H9 (cell line): ENCODE measurements around the gene CCSER1. TPM values are rescaled to one million over a fixed set of nuclear protein-coding genes. Genes with fewer than 3 reads are reported as not detected.

Experiments
- DNase-seq: peaks from one replicate; pipeline ENCODE4 v3.0.0-alpha.2; 2017
- H2AFZ ChIP-seq: one replicate; pipeline ENCODE4 v1.6.1; 2013; ENCODE audit warnings: mild to moderate bottlenecking, low read length, control low read depth, moderate library complexity
- H2AK5ac ChIP-seq: 2 replicates; pipeline ENCODE4 v1.6.1; 2013; ENCODE audit warnings: low read length, control low read depth, mixed read lengths; ENCODE audit not compliant: insufficient read length
- H2BK120ac ChIP-seq: one replicate; pipeline ENCODE4 v1.6.1; 2013; ENCODE audit warnings: low read depth, mild to moderate bottlenecking, low read length, control low read depth, inconsistent platforms; ENCODE audit not compliant: poor library complexity, severe bottlenecking
- H2BK12ac ChIP-seq: 2 replicates; pipeline ENCODE4 v1.6.1; 2013; ENCODE audit warnings: low read length, control low read depth, mixed read lengths, low read depth; ENCODE audit not compliant: insufficient read length
- H2BK15ac ChIP-seq: 2 replicates; pipeline ENCODE4 v1.6.1; 2013; ENCODE audit warnings: low read depth, low read length, control low read depth
- H2BK20ac ChIP-seq: one replicate; pipeline ENCODE4 v1.6.1; 2013; ENCODE audit warnings: low read depth, mild to moderate bottlenecking, low read length, control low read depth, inconsistent platforms; ENCODE audit not compliant: poor library complexity, severe bottlenecking
- H2BK5ac ChIP-seq: 2 replicates; pipeline ENCODE4 v1.6.1; 2013; ENCODE audit warnings: low read length, control low read depth, mixed read lengths; ENCODE audit not compliant: insufficient read length
- H3K14ac ChIP-seq: 2 replicates; pipeline ENCODE4 v1.6.1; 2013; ENCODE audit warnings: low read length, control low read depth; ENCODE audit not compliant: insufficient read depth
- H3K18ac ChIP-seq: 2 replicates; pipeline ENCODE4 v1.6.1; 2013; ENCODE audit warnings: low read depth, mild to moderate bottlenecking, mixed read lengths, low read length, control low read depth; ENCODE audit not compliant: insufficient read length
- H3K23ac ChIP-seq: 2 replicates; pipeline ENCODE4 v1.6.1; 2013; ENCODE audit warnings: low read length, control low read depth, mixed read lengths, low read depth; ENCODE audit not compliant: insufficient read length
- H3K23me2 ChIP-seq: 2 replicates; pipeline ENCODE4 v1.6.1; 2013; ENCODE audit warnings: low read depth, mild to moderate bottlenecking, mixed read lengths, low read length, control low read depth; ENCODE audit not compliant: insufficient read length, poor library complexity, severe bottlenecking
- H3K27ac ChIP-seq: 2 replicates; pipeline ENCODE4 v1.5.1; 2013; ENCODE audit warnings: low read length, control low read depth, mixed read lengths, low read depth; ENCODE audit not compliant: insufficient read length
- H3K27me3 ChIP-seq: 2 replicates; pipeline ENCODE4 v1.6.1; 2013; ENCODE audit warnings: low read length, control low read depth, inconsistent platforms; ENCODE audit not compliant: insufficient read depth
- H3K4ac ChIP-seq: 2 replicates; pipeline ENCODE4 v1.6.1; 2013; ENCODE audit warnings: low read depth, mild to moderate bottlenecking, control low read depth, inconsistent platforms, low read length, moderate library complexity
- H3K4me1 ChIP-seq: 2 replicates; pipeline ENCODE4 v1.6.1; 2013; ENCODE audit warnings: low read length, control low read depth, inconsistent platforms; ENCODE audit not compliant: insufficient read depth
- H3K4me2 ChIP-seq: 2 replicates; pipeline ENCODE4 v1.6.1; 2013; ENCODE audit warnings: low read length, control low read depth, mixed read lengths; ENCODE audit not compliant: insufficient read length, insufficient read depth
- H3K56ac ChIP-seq: 2 replicates; pipeline ENCODE4 v1.6.1; 2013; ENCODE audit warnings: low read depth, mild to moderate bottlenecking, mixed read lengths, low read length, control low read depth; ENCODE audit not compliant: insufficient read length
- H3K79me1 ChIP-seq: 2 replicates; pipeline ENCODE4 v1.6.1; 2013; ENCODE audit warnings: low read depth, mild to moderate bottlenecking, moderate library complexity, low read length, control low read depth, inconsistent platforms; ENCODE audit not compliant: insufficient read depth, poor library complexity, severe bottlenecking
- H3K79me2 ChIP-seq: 2 replicates; pipeline ENCODE4 v1.6.1; 2013; ENCODE audit warnings: low read length, control low read depth, inconsistent platforms; ENCODE audit not compliant: insufficient read depth
- H3K9ac ChIP-seq: 2 replicates; pipeline ENCODE4 v1.6.1; 2013; ENCODE audit warnings: low read length, control low read depth, mixed read lengths; ENCODE audit not compliant: insufficient read length; ENCODE audit errors: extremely low read depth
- H3K9me3 ChIP-seq: one replicate; pipeline ENCODE4 v1.6.1; 2013; ENCODE audit warnings: low read depth, low read length, inconsistent platforms; ENCODE audit not compliant: control insufficient read depth
- H3T11ph ChIP-seq: one replicate; pipeline ENCODE4 v1.6.1; 2013; ENCODE audit warnings: mild to moderate bottlenecking, low read length, control low read depth, inconsistent platforms
- H4K20me1 ChIP-seq: one replicate; pipeline ENCODE4 v1.6.1; 2013; ENCODE audit not compliant: control insufficient read depth, insufficient read length, insufficient read depth
- H4K5ac ChIP-seq: 2 replicates; pipeline ENCODE4 v1.6.1; 2013; ENCODE audit warnings: low read depth, mild to moderate bottlenecking, mixed read lengths, low read length, control low read depth; ENCODE audit not compliant: insufficient read length
- H4K8ac ChIP-seq: replicated peaks from 2 replicates; pipeline ENCODE4 v1.6.1; 2013; ENCODE audit warnings: low read length, control low read depth, mixed read lengths, low read depth; ENCODE audit not compliant: insufficient read length
- H4K91ac ChIP-seq: 2 replicates; pipeline ENCODE4 v1.6.1; 2013; ENCODE audit warnings: low read depth, mild to moderate bottlenecking, moderate library complexity, mixed read lengths, low read length, control low read depth; ENCODE audit not compliant: insufficient read length
- H3K27ac Mint-ChIP-seq, 3 experiments: 2 replicates in 2 of 3; 3 replicates in 1 of 3; pipeline ENCODE4 v1.8.0; 2020 to 2021; ENCODE audit warnings: mixed read lengths in 3 of 3, mild to moderate bottlenecking in 1 of 3, moderate library complexity in 1 of 3
- H3K27me3 Mint-ChIP-seq: 2 replicates; pipeline ENCODE4 v1.8.0; 2021; ENCODE audit warnings: low read depth, mild to moderate bottlenecking, moderate library complexity, mixed read lengths
- H3K36me3 Mint-ChIP-seq, 3 experiments: 2 replicates in 2 of 3; 3 replicates in 1 of 3; pipeline ENCODE4 v1.8.0; 2020 to 2021; ENCODE audit warnings: low read depth in 3 of 3, mixed read lengths in 3 of 3; ENCODE audit not compliant: insufficient read depth in 1 of 3
- H3K4me1 Mint-ChIP-seq, 2 experiments: 2 replicates each; pipeline ENCODE4 v1.8.0; 2020; ENCODE audit warnings: mixed read lengths in 2 of 2
- H3K4me3 Mint-ChIP-seq, 2 experiments: 2 replicates in 1 of 2; 3 replicates in 1 of 2; pipeline ENCODE4 v1.8.0; 2020 to 2021; ENCODE audit warnings: mild to moderate bottlenecking in 2 of 2, mixed read lengths in 2 of 2, moderate library complexity in 1 of 2
- H3K9me3 Mint-ChIP-seq, 2 experiments: 2 replicates in 1 of 2; 3 replicates in 1 of 2; pipeline ENCODE4 v1.8.0; 2020; ENCODE audit warnings: mild to moderate bottlenecking in 2 of 2, mixed read lengths in 2 of 2, moderate library complexity in 1 of 2
- WGBS: extraction: QIAGEN DNeasy Blood & Tissue Kit; methylation state at CpG from one replicate; pipeline ENCODE4 v1.1.7; 2013; ENCODE audit warnings: missing lambda C conversion rate, low lambda C conversion rate, mixed read lengths; ENCODE audit not compliant: insufficient read length; ENCODE audit errors: extremely low coverage; 5-methylcytosine and 5-hydroxymethylcytosine counted together
- total RNA-seq: library from RNA; stranded (reverse); gene quantifications from 2 replicates; pipeline ENCODE4 v1.2.1, GENCODE V29; 2021
- TF ChIP-seq, protein P1 (sequence below): fragments of 200-600 bp; sonication (generic); conservative IDR thresholded peaks from 3 replicates; pipeline ENCODE4 v1.8.0; 2021; ENCODE audit warnings: antibody characterized with exemption, mild to moderate bottlenecking

Gene CCSER1
- total RNA-seq, 1 experiment from 2014 or later, result 0.37 TPM

DNA sequence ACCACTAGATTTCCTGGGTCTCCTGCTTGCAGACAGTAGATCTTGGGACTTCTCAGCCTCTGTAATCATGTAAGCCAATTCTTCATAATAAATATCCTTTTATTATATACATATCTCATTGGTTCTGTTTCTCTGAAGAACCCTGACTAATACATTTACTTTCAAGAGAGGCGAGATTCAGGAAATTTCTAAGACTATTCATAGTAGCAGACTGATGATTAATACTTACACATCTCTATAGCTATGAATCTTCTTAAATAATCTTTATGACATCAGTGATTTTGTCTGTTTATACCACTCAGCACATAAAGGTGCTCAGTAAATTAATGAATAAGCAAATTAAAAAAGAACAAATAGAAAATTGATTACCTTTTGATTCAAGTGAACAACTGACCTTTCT is 1494.3 kb downstream of the CCSER1 start:
- H3K79me2 ChIP-seq, result peaks cover 16% of the 10 kb centered on the region; the same call in 1 of the 2 replicates
- H4K5ac ChIP-seq, result no peak overlapping the region
- peaks cover 21 to 38% of the 10 kb centered on the region in 2 experiments for H3K4me1 Mint-ChIP-seq
- no peak overlapping the region for H2BK20ac ChIP-seq
- no peaks in the 10 kb centered on the region for H3K27me3 ChIP-seq
- no CpG with 5 or more reads among the region's 1 CpG for WGBS
- no peak overlapping the region for H3K14ac ChIP-seq
- no peak overlapping the region for H4K8ac ChIP-seq
- peaks cover 3% of the 10 kb centered on the region for H3K79me1 ChIP-seq
- no peak overlapping the region for H3T11ph ChIP-seq
- no peak overlapping the region for H3K27ac Mint-ChIP-seq
- no peak overlapping the region for H3K4me3 Mint-ChIP-seq
- no peaks in the 10 kb centered on the region for H3K23me2 ChIP-seq
- no peak overlapping the region for H4K91ac ChIP-seq
- H3K4ac ChIP-seq, result no peak overlapping the region
- H2AK5ac ChIP-seq, result no peak overlapping the region
- no peak overlapping the region for H3K27ac ChIP-seq
- no peak overlapping the region for H3K4me2 ChIP-seq
- H4K20me1 ChIP-seq, result no peaks in the 10 kb centered on the region
- H3K36me3 Mint-ChIP-seq, result peaks cover 25 to 32% (median 26%) of the 10 kb centered on the region in 3 experiments
- peaks cover 7% of the 10 kb centered on the region; the same call in 1 of the 2 replicates for H3K4me1 ChIP-seq
- no peak for DNase-seq
- H3K9me3 ChIP-seq, result no peaks in the 10 kb centered on the region
- H3K27me3 Mint-ChIP-seq, result no peaks in the 10 kb centered on the region
- peaks cover 7 to 11% of the 10 kb centered on the region in 2 experiments for H3K9me3 Mint-ChIP-seq
- no peak overlapping the region for H3K56ac ChIP-seq
- TF ChIP-seq, protein P1, sequence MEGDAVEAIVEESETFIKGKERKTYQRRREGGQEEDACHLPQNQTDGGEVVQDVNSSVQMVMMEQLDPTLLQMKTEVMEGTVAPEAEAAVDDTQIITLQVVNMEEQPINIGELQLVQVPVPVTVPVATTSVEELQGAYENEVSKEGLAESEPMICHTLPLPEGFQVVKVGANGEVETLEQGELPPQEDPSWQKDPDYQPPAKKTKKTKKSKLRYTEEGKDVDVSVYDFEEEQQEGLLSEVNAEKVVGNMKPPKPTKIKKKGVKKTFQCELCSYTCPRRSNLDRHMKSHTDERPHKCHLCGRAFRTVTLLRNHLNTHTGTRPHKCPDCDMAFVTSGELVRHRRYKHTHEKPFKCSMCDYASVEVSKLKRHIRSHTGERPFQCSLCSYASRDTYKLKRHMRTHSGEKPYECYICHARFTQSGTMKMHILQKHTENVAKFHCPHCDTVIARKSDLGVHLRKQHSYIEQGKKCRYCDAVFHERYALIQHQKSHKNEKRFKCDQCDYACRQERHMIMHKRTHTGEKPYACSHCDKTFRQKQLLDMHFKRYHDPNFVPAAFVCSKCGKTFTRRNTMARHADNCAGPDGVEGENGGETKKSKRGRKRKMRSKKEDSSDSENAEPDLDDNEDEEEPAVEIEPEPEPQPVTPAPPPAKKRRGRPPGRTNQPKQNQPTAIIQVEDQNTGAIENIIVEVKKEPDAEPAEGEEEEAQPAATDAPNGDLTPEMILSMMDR, result no peak
- no peak overlapping the region for H3K23ac ChIP-seq
- no peak overlapping the region for H3K9ac ChIP-seq
- no peak overlapping the region for H2BK15ac ChIP-seq
- no peak overlapping the region for H2BK120ac ChIP-seq
- no peak overlapping the region for H2AFZ ChIP-seq
- H3K18ac ChIP-seq, result no peak overlapping the region
- H2BK12ac ChIP-seq, result no peak overlapping the region
- no peak overlapping the region for H2BK5ac ChIP-seq
